ENCODE data around the gene SNURF. TPM values are rescaled to one million over a fixed set of nuclear protein-coding genes. Genes with fewer than 3 reads are reported as not detected.
"Not testable (repeated sequence)": the region's sequence is repeated elsewhere in the genome, so short reads cannot be mapped to it uniquely, and the experiment has no call there.

SNURF gene
- total RNA-seq, 1 donor from 2014 or later, result 19.1 TPM

DNA sequence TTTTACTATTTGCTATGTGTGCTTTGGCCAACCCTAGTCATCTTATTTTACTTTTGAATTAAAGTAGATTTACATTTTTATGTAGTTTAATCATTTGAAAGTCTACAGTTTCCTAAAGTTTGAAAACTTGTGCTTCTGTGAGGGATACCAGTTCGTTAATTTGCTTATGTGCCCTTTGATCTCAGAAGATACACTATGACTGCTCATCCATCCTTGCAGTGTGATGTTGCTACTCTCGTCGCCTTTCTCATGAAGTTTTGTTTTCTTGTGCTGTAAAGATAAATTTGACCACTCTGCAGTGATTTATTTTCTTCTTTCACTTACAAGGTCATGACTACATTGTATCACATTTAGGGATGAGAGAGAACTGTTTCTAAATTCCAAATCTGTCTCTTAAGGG is 16.3 kb downstream of the SNURF start:
- DNase-seq, result no peak

DNA sequence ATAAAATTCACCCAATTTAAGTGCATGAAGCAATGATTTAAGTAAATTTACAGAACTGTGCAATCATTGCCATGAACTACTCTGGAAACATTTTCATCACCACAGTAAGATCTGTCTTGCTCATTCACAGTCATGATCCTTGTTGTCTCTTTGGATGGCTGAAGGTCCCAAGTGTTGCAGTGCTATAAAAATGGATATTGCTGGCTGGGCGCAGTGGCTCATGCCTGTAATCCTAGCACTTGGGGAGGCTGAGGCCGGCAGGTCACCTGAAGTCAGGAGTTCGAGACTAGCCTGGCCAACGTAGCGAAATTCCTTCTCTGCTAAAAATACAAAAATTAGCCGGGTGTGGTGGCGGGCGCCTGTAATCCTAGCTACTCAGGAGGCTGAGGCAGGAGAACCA is 17.0 kb downstream of the SNURF start:
- DNase-seq, result no peak

DNA sequence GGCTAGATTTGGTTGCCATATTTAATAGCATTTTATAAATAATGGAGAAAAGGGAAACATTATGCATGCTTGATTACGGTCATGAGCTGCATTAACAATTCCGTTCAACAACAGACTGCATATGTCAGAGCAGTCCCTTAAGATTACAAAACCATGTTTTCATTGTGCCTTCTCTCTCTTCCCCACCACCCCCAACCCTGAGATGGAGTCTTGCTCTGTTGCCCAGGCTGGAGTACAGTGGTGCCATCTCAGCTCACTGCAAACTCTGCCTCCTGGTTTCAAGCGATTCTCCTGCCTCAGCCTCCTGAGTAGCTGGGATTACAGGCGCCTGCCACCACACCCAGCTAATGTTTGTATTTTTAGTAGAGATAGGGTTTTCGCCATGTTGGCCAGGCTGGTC is 17.9 kb downstream of the SNURF start:
- not testable (repeated sequence) for DNase-seq

DNA sequence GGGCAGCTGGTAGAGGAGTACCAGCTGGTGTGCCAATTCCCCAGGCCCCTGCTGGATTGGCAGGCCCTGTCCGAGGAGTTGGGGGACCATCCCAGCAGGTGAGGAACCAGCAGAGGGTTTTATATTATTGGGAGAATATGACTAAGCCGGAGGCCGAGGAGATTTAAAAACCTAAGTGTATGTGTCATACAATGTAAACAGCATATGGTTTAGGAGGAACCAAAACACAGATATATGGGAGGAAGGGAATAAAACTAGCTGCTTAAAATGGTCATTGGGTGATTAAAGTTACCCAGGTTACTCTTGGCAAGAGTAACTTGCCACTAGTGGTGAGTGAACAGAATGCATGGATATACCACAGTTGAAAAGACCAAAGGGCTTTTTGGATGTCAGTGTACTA is 22.1 kb downstream of the SNURF start:
- no peak for DNase-seq

DNA sequence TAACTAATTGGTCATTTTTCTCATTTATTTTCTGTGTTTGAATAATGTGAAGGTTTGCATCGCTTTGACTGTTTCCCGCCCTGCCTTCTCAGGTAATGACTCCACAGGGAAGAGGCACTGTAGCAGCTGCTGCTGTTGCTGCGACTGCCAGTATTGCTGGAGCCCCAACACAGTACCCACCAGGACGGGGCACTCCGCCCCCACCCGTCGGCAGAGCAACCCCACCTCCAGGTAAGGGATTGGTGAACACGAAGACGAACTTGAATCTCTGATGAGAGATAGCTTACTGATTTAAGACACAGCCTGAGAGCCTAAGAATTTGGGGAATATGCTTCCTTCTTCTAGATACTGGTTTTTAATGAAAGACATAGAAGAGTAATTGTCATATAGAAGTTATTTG is 22.9 kb downstream of the SNURF start:
- no peak for DNase-seq

DNA sequence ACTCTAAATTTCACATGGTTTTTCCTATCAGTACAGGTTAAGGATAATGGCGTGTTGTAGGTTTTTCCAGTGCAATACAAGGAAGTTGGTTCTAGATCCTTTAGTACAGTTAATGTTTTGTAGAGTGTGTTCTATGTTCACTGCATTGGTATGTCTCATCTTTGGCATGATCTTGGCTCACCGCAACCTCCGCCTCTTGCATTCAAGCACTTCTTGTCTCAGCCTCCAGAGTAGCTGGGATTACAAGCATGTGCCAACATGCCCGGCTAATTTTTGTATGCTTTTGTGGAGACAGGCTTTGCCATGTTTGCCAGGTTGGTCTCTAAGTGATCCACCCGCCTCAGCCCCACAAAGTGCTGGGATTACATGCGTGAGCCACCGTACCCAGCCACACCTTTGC is 30.4 kb downstream of the SNURF start:
- no peak for DNase-seq

DNA sequence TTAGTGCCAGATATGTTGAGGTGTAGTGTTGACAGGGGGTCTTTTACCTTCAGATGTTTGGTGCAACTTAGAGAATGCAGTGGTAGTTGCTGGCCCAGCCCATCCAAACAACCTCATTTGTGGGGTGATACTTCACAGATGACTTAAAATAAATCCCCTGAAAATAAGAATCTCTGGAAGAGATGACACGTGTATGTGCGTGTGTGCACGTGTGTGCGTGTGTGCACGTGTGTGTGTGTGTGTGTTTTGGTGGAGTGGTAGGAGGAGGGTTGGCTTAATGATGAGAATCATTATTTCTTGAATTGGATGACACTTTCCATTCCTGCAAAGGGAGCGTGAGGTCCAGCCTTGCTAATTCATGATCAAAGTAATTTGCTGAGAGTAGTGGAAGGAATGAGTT is 31.9 kb downstream of the SNURF start:
- DNase-seq, result no peak

Small RNA genes lying within 50 kb of the gene (small RNA-seq; reads per million reads assigned to genes)
- gene AC090602.1 (ENCODE audit: low replicate concordance) (not detected), gene AC124312.4 (ENCODE audit: low replicate concordance) (not detected), gene AC124312.5 (ENCODE audit: low replicate concordance) (not detected)

Other genes with a start within 250 kb of the SNURF start
- 58.2 TPM for gene SNRPN, start within 50 bp of the SNURF start, total RNA-seq

All from skin of body (tissue), 3 donors.